Upper lobe of left lung (tissue), 4 donors: ENCODE measurements around the gene SLC6A18.

ENCODE experiments used
- POLR2AphosphoS5 ChIP-seq, 2 donors: sonication (generic); formaldehyde crosslinking; IDR thresholded peaks; one replicate each; pipeline ENCODE4 v1.5.1; 2017; ENCODE audit warnings: antibody characterized with exemption in 2 of 2
- TF ChIP-seq, protein P1 (sequence below), 6 experiments: fragments of 450-650 bp in 4 of 6; fragments of 200-600 bp in 2 of 6; sonication (generic) in 2 of 6; IDR thresholded peaks; one replicate each; pipeline ENCODE4 v1.5.1; 2016 to 2019; ENCODE audit warnings: antibody characterized with exemption in 6 of 6

DNA sequence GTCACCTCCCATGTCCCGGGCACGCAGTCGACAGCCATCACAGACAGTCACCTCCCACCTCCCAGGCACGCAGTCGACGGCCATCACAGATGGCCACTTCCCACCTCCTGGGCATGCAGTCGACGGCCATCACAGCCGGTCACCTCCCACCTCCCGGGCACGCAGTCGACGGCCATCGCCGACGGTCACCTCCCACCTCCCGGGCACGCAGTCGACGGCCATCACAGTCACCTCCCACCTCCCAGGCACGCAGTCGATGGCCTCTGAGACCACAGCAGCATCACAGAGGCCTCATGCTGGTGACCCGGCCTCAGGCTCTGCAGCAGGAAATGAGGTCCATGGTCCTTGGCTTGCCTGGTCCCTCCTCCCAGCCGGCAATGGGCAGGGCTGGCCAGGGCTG is 29.3 kb upstream of the SLC6A18 start:
- TF ChIP-seq, protein P1, sequence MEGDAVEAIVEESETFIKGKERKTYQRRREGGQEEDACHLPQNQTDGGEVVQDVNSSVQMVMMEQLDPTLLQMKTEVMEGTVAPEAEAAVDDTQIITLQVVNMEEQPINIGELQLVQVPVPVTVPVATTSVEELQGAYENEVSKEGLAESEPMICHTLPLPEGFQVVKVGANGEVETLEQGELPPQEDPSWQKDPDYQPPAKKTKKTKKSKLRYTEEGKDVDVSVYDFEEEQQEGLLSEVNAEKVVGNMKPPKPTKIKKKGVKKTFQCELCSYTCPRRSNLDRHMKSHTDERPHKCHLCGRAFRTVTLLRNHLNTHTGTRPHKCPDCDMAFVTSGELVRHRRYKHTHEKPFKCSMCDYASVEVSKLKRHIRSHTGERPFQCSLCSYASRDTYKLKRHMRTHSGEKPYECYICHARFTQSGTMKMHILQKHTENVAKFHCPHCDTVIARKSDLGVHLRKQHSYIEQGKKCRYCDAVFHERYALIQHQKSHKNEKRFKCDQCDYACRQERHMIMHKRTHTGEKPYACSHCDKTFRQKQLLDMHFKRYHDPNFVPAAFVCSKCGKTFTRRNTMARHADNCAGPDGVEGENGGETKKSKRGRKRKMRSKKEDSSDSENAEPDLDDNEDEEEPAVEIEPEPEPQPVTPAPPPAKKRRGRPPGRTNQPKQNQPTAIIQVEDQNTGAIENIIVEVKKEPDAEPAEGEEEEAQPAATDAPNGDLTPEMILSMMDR (IDR thresholded peaks at IDR 0.05), result no peak
- no peak for TF ChIP-seq POLR2AphosphoS5 (IDR thresholded peaks at IDR 0.05)
